Thyroid gland (tissue), 4 donors: ENCODE results near the gene ATP8A1.

ENCODE experiments used
- POLR2A ChIP-seq, 2 donors: fragments of 450-650 bp; IDR thresholded peaks; one replicate each; pipeline ENCODE4 v1.6.1; 2017; ENCODE audit warnings: antibody characterized with exemption in 2 of 2, mild to moderate bottlenecking in 2 of 2, moderate library complexity in 1 of 2
- TF ChIP-seq, protein P1 (sequence below), 6 experiments: fragments of 200-600 bp in 3 of 6; fragments of 450-650 bp in 3 of 6; sonication (generic) in 3 of 6; IDR thresholded peaks; one replicate each; pipeline ENCODE4 v1.5.1; 2016 to 2019; ENCODE audit warnings: antibody characterized with exemption in 6 of 6, mild to moderate bottlenecking in 2 of 6, inconsistent platforms in 1 of 6, moderate library complexity in 1 of 6

DNA sequence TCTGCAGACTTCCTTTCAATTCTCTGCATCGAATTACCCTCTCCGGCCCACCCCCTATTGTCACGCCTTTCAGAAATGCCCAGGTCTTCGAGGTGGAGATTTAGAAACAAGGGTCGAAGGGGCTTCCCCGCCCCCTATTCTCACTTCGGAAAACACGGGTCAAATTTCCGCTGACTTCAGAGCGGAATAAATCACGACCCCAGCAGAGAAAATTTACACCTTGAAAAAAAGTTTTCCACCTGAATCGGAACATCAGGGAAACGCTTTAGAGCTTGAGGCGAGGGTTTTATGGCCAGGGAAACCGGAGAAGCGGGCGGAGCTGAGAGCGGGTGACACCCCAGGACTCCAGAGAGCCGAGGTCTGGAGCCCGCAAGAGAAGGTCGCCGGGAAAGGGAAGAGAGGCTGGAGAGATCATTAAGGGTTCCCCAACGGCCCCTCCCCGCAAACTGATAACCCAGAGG, 258.0 kb downstream of the ATP8A1 start:
- TF ChIP-seq, protein P1, sequence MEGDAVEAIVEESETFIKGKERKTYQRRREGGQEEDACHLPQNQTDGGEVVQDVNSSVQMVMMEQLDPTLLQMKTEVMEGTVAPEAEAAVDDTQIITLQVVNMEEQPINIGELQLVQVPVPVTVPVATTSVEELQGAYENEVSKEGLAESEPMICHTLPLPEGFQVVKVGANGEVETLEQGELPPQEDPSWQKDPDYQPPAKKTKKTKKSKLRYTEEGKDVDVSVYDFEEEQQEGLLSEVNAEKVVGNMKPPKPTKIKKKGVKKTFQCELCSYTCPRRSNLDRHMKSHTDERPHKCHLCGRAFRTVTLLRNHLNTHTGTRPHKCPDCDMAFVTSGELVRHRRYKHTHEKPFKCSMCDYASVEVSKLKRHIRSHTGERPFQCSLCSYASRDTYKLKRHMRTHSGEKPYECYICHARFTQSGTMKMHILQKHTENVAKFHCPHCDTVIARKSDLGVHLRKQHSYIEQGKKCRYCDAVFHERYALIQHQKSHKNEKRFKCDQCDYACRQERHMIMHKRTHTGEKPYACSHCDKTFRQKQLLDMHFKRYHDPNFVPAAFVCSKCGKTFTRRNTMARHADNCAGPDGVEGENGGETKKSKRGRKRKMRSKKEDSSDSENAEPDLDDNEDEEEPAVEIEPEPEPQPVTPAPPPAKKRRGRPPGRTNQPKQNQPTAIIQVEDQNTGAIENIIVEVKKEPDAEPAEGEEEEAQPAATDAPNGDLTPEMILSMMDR (IDR thresholded peaks at IDR 0.05), result no peak
- no peak for TF ChIP-seq POLR2A (IDR thresholded peaks at IDR 0.05)
